Measurements from ENCODE around the gene TPSG1.
"Not testable (repeated sequence)": the region's sequence is repeated elsewhere in the genome, so short reads cannot be mapped to it uniquely, and the experiment has no call there.

DNA sequence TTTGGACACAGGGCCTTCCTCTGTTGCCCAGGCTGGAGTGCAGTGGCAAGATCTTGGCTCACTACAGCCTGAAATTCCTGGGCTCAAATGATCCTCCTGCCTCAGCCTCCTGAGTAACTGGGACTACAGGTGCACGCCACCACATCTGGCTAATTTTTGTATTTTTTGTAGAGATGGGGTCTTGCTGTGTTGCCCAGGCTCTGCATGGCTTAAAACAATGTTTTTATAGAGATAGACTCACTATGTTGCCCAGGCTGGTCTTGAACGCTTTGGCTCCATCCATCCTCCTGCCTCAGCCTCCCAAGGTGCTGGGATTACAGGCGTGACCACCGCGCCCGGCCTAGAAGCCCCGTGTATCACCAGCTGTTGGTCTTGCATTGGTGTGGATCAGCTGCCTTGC, 44.4 kb upstream of the TPSG1 start:
- TF ChIP-seq, protein P1, sequence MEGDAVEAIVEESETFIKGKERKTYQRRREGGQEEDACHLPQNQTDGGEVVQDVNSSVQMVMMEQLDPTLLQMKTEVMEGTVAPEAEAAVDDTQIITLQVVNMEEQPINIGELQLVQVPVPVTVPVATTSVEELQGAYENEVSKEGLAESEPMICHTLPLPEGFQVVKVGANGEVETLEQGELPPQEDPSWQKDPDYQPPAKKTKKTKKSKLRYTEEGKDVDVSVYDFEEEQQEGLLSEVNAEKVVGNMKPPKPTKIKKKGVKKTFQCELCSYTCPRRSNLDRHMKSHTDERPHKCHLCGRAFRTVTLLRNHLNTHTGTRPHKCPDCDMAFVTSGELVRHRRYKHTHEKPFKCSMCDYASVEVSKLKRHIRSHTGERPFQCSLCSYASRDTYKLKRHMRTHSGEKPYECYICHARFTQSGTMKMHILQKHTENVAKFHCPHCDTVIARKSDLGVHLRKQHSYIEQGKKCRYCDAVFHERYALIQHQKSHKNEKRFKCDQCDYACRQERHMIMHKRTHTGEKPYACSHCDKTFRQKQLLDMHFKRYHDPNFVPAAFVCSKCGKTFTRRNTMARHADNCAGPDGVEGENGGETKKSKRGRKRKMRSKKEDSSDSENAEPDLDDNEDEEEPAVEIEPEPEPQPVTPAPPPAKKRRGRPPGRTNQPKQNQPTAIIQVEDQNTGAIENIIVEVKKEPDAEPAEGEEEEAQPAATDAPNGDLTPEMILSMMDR (IDR thresholded peaks at IDR 0.05), result not testable (repeated sequence)
- TF ChIP-seq POLR2AphosphoS5 (IDR thresholded peaks at IDR 0.05), result not testable (repeated sequence)

Measured in stomach (tissue), 4 donors.